ENCODE results near the gene PIGU.

DNA sequence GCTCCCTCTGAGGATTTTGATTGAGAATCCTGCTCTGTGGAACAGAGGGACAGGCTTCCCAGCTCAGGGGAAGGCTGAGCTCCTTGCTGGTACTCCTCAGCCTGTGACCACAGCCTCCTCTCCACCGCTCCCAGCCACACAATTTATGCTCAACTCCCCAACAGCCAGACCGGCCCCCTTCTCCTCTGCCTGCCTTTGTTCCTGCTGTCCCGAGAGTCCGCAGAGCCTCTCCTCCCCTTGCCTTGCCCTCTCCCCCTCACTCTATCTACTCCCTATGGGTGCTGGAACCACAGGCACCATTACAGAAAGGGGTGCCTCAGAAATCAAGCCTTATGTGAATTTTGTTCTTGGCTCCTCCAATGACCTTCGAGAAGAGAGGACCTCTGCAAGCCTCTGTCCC, 102.5 kb downstream of the PIGU start:
- TF ChIP-seq EZH2 (IDR thresholded peaks at IDR 0.05; ENCODE audit: low read length, missing control alignments), result no peak
- TF ChIP-seq, protein P1, sequence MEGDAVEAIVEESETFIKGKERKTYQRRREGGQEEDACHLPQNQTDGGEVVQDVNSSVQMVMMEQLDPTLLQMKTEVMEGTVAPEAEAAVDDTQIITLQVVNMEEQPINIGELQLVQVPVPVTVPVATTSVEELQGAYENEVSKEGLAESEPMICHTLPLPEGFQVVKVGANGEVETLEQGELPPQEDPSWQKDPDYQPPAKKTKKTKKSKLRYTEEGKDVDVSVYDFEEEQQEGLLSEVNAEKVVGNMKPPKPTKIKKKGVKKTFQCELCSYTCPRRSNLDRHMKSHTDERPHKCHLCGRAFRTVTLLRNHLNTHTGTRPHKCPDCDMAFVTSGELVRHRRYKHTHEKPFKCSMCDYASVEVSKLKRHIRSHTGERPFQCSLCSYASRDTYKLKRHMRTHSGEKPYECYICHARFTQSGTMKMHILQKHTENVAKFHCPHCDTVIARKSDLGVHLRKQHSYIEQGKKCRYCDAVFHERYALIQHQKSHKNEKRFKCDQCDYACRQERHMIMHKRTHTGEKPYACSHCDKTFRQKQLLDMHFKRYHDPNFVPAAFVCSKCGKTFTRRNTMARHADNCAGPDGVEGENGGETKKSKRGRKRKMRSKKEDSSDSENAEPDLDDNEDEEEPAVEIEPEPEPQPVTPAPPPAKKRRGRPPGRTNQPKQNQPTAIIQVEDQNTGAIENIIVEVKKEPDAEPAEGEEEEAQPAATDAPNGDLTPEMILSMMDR (conservative IDR thresholded peaks at IDR 0.05 in 1 of 2, IDR thresholded peaks at IDR 0.05 in 1 of 2; ENCODE audit: low read depth in 1 of 2, low read length in 2 of 2), result no peak
